K562 (cell line): ENCODE data around the gene NFATC2. TPM values are rescaled to one million over a fixed set of nuclear protein-coding genes. Genes with fewer than 3 reads are reported as not detected.

Experiments used
- ADNP ChIP-seq: fragments of 200-800 bp; sonication (Bioruptor generic); IDR thresholded peaks from 2 replicates; pipeline ENCODE4 v1.6.1; 2016; ENCODE audit warnings: missing genetic modification characterization, missing compliant biosample characterization
- CBX1 ChIP-seq: sonication (generic); IDR thresholded peaks from 2 replicates; pipeline ENCODE4 v1.6.1; 2016; ENCODE audit warnings: antibody characterized with exemption, low read depth, mild to moderate bottlenecking
- CHD4 ChIP-seq: fragments of 200-600 bp; sonication (generic); IDR thresholded peaks from 3 replicates; pipeline ENCODE4 v1.6.1; 2012; ENCODE audit warnings: low read depth, mild to moderate bottlenecking, mixed read lengths, low read length, inconsistent platforms; ENCODE audit not compliant: insufficient read depth, insufficient replicate concordance, poor library complexity, severe bottlenecking
- EHMT2 ChIP-seq: fragments of 450-650 bp; IDR thresholded peaks from 2 replicates; pipeline ENCODE4 v1.6.1; 2018; ENCODE audit warnings: antibody characterized with exemption
- ELF2 ChIP-seq: fragments of 250-450 bp; sonication (Bioruptor Pico); IDR thresholded peaks from 2 replicates; pipeline ENCODE4 v1.5.0; 2021; ENCODE audit warnings: mild to moderate bottlenecking
- HDAC2 ChIP-seq: fragments of 450-650 bp; IDR thresholded peaks from 2 replicates; pipeline ENCODE4 v1.6.1; 2016; ENCODE audit warnings: mild to moderate bottlenecking
- KDM1A ChIP-seq, 2 experiments: fragments of 450-650 bp; IDR thresholded peaks; 2 replicates each; pipeline ENCODE4 v1.6.1; 2016; ENCODE audit warnings: mild to moderate bottlenecking in 2 of 2
- LEF1 ChIP-seq: fragments of 450-650 bp; IDR thresholded peaks from 2 replicates; pipeline ENCODE4 v1.6.1; 2016; ENCODE audit warnings: mild to moderate bottlenecking
- MBD2 ChIP-seq: sonication (generic); IDR thresholded peaks from 2 replicates; pipeline ENCODE4 v1.6.1; 2016; ENCODE audit warnings: low read depth, borderline replicate concordance
- NFE2 ChIP-seq: IDR thresholded peaks from 2 replicates; pipeline ENCODE4 v1.6.1; 2014; ENCODE audit warnings: antibody characterized with exemption, low read depth
- RBM25 ChIP-seq: fragments of 200-400 bp; formaldehyde crosslinking; IDR thresholded peaks from 2 replicates; pipeline ENCODE4 v1.6.1; 2018; ENCODE audit warnings: low read length, low read depth, moderate library complexity; ENCODE audit not compliant: severe bottlenecking
- RBM34 ChIP-seq: fragments of 200-400 bp; formaldehyde crosslinking; IDR thresholded peaks from 2 replicates; pipeline ENCODE4 v1.6.1; 2018; ENCODE audit warnings: low read length, borderline replicate concordance; ENCODE audit not compliant: insufficient read depth
- SMARCB1 ChIP-seq: IDR thresholded peaks from 2 replicates; pipeline ENCODE4 v1.6.1; 2011; ENCODE audit warnings: improper control_type of control experiment, low read depth; ENCODE audit not compliant: insufficient read length
- TBL1XR1 ChIP-seq, 2 experiments: IDR thresholded peaks; 2 replicates each; pipeline ENCODE4 v1.6.1; 2012; ENCODE audit warnings: improper control_type of control experiment in 2 of 2, low read length in 2 of 2, mild to moderate bottlenecking in 1 of 2
- XRCC3 ChIP-seq: fragments of 450-650 bp; IDR thresholded peaks from 2 replicates; pipeline ENCODE4 v1.6.1; 2017; ENCODE audit warnings: mild to moderate bottlenecking, moderate library complexity
- ZNF133 ChIP-seq: fragments of 250-450 bp; sonication (Bioruptor Pico); IDR thresholded peaks from 2 replicates; pipeline ENCODE4 v1.4.0; 2020; ENCODE audit warnings: mild to moderate bottlenecking
- ZNF431 ChIP-seq: sonication (generic); formaldehyde crosslinking; IDR thresholded peaks from 2 replicates; pipeline ENCODE4 v1.8.0; 2022; ENCODE audit warnings: mild to moderate bottlenecking, missing genetic modification reagents
- ZNF436 ChIP-seq: fragments of 250-450, 450-650 bp; sonication (Bioruptor Pico); formaldehyde crosslinking; IDR thresholded peaks from 2 replicates; pipeline ENCODE4 v1.7.0; 2020; ENCODE audit warnings: mild to moderate bottlenecking
- polyA plus RNA-seq, 8 experiments: library from polyadenylated mRNA; depleted of rRNA in 4 of 8; stranded (reverse) in 5 of 8; unstranded in 3 of 8; fragments of >200 nt; fragmentation: Nextera tagmentation in 2 of 8; fragmentation: Illumina TruSeq in 1 of 8; extraction: Ambion mirVana in 2 of 8; extraction: Trizol in 1 of 8; gene quantifications; 2 replicates each; pipeline versions ENCODE4 v1.2.1 to v1.2.3, GENCODE V29; 2011 to 2014; ENCODE audit warnings: inconsistent platforms in 1 of 8, missing spikeins in 1 of 8
- total RNA-seq, 7 experiments: library from RNA; depleted of rRNA in 6 of 7; stranded (reverse); fragments of >200 nt in 6 of 7; fragmentation: Illumina TruSeq in 2 of 7; extraction: Trizol in 2 of 7; gene quantifications; 2 replicates each; pipeline versions ENCODE4 v1.2.1 to v1.2.3, GENCODE V29; 2011 to 2021; ENCODE audit warnings: low replicate concordance in 1 of 7
- TF ChIP-seq, protein P1 (sequence below): fragments of 450-650 bp; formaldehyde crosslinking; IDR thresholded peaks from 2 replicates; pipeline ENCODE4 v1.4.0; 2022; ENCODE audit warnings: mild to moderate bottlenecking, moderate library complexity
- TF ChIP-seq, protein P2 (sequence below): sonication (generic); formaldehyde crosslinking; IDR thresholded peaks from 2 replicates; pipeline ENCODE4 v1.8.0; 2023; ENCODE audit warnings: mild to moderate bottlenecking, missing genetic modification reagents
- TF ChIP-seq, protein P3 (sequence below): fragments of 250-450 bp; sonication (Bioruptor Pico); IDR thresholded peaks from 2 replicates; pipeline ENCODE4 v1.5.0; 2021
- TF ChIP-seq, protein P4 (sequence below): fragments of 200-800 bp; sonication (Bioruptor generic); IDR thresholded peaks from 2 replicates; pipeline ENCODE4 v1.6.1; 2017; ENCODE audit warnings: missing genetic modification characterization, missing compliant biosample characterization
- TF ChIP-seq, protein P5 (sequence below): fragments of 250-450 bp; sonication (Bioruptor Pico); IDR thresholded peaks from 2 replicates; pipeline ENCODE4 v1.8.0; 2022; ENCODE audit warnings: moderate library complexity, mild to moderate bottlenecking, inconsistent platforms

Gene NFATC2
- total and polyA plus RNA-seq, 9 of the 15 experiments (the other 6 are each of a cell fraction or from before 2014, with no cell fraction given): 1.9 to 11.2 (median 3.0) TPM

DNA sequence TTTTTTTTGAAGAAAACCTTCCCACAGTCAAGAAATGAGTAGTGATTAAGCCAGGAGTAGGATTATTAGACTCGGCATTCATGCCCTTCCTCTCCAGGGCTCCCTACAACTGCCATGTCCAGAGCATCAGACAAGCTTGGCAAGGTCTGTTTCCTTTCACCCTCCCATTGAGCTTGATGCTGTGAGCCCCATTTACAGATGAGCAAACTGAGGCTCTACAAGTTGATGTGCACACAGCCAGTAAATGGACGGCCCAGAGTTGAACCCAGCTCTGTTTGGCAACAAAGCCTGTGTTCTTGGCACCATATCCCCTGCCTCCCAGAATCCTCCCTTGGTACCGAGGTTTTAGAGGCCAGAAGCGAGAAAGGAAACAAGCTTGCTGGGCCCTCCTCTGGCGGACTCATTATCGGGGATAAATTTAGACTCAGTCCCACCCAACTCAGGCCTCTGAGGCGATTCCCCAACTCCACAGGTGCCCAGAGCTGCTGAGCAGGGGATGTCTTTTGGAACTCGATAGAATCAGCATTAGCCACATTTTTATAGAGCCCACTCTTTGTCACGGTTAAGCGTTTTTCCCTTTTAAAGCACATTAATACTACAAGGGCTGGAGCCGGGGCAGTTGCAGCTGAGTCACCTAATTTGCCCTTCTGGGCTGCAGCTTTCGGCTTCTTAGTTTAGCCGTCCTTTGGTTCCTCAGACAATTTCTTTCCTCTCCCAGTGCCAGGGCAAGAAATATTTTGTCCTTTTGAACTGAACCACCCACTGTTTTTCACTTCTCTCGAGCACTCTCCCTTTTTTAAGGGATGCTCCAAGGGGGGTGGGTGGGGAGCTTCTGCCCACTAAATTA lies 23.0 kb upstream of the NFATC2 start (continued):
- TF ChIP-seq, protein P1, sequence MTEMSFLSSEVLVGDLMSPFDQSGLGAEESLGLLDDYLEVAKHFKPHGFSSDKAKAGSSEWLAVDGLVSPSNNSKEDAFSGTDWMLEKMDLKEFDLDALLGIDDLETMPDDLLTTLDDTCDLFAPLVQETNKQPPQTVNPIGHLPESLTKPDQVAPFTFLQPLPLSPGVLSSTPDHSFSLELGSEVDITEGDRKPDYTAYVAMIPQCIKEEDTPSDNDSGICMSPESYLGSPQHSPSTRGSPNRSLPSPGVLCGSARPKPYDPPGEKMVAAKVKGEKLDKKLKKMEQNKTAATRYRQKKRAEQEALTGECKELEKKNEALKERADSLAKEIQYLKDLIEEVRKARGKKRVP (CRISPR knock-in tag): no peak
- TF ChIP-seq LEF1 (no peak), ZNF133 (CRISPR knock-in tag) (no peak), RBM25 (peak; percentile 95), KDM1A (IDR thresholded peaks at IDR 0.05) (peak; percentile 68 to 84), RBM34 (no peak), HDAC2 (peak; percentile 56; the same call in 1 of the 2 replicates), SMARCB1 (no peak), MBD2 (no peak), EHMT2 (no peak), NFE2 (0 out of 2 replicates have a peak, but pooled peaks have one; percentile 13), CHD4 (peak; percentile 73), CBX1 (0 out of 2 replicates have a peak, but pooled peaks have one; percentile 43), ZNF431 (CRISPR knock-in tag) (no peak), ELF2 (no peak), TBL1XR1 (IDR thresholded peaks at IDR 0.05; ENCODE audit: low read length in 2 of 2) (no peak), ZNF436 (no peak), ADNP (peak; percentile 93), XRCC3 (no peak)
- TF ChIP-seq, protein P2, sequence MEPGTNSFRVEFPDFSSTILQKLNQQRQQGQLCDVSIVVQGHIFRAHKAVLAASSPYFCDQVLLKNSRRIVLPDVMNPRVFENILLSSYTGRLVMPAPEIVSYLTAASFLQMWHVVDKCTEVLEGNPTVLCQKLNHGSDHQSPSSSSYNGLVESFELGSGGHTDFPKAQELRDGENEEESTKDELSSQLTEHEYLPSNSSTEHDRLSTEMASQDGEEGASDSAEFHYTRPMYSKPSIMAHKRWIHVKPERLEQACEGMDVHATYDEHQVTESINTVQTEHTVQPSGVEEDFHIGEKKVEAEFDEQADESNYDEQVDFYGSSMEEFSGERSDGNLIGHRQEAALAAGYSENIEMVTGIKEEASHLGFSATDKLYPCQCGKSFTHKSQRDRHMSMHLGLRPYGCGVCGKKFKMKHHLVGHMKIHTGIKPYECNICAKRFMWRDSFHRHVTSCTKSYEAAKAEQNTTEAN (CRISPR knock-in tag): no peak
- TF ChIP-seq, protein P3, sequence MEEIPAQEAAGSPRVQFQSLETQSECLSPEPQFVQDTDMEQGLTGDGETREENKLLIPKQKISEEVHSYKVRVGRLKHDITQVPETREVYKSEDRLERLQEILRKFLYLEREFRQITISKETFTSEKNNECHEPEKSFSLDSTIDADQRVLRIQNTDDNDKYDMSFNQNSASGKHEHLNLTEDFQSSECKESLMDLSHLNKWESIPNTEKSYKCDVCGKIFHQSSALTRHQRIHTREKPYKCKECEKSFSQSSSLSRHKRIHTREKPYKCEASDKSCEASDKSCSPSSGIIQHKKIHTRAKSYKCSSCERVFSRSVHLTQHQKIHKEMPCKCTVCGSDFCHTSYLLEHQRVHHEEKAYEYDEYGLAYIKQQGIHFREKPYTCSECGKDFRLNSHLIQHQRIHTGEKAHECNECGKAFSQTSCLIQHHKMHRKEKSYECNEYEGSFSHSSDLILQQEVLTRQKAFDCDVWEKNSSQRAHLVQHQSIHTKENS (CRISPR knock-in tag): no peak
- TF ChIP-seq, protein P4, sequence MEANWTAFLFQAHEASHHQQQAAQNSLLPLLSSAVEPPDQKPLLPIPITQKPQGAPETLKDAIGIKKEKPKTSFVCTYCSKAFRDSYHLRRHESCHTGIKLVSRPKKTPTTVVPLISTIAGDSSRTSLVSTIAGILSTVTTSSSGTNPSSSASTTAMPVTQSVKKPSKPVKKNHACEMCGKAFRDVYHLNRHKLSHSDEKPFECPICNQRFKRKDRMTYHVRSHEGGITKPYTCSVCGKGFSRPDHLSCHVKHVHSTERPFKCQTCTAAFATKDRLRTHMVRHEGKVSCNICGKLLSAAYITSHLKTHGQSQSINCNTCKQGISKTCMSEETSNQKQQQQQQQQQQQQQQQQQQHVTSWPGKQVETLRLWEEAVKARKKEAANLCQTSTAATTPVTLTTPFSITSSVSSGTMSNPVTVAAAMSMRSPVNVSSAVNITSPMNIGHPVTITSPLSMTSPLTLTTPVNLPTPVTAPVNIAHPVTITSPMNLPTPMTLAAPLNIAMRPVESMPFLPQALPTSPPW (CRISPR knock-in tag): no peak
- TF ChIP-seq, protein P5, sequence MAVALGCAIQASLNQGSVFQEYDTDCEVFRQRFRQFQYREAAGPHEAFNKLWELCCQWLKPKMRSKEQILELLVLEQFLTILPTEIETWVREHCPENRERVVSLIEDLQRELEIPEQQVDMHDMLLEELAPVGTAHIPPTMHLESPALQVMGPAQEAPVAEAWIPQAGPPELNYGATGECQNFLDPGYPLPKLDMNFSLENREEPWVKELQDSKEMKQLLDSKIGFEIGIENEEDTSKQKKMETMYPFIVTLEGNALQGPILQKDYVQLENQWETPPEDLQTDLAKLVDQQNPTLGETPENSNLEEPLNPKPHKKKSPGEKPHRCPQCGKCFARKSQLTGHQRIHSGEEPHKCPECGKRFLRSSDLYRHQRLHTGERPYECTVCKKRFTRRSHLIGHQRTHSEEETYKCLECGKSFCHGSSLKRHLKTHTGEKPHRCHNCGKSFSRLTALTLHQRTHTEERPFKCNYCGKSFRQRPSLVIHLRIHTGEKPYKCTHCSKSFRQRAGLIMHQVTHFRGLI: no peak
